HG03066 (cell line): ENCODE measurements around the gene INTS6.

Experiments
- ATAC-seq: cut with Tn5 transposase; IDR thresholded peaks from one replicate; pipeline ENCODE4 v1.9.1; 2021; ENCODE audit warnings: low read depth; ENCODE audit not compliant: unreplicated experiment

INTS6 gene, protein sequence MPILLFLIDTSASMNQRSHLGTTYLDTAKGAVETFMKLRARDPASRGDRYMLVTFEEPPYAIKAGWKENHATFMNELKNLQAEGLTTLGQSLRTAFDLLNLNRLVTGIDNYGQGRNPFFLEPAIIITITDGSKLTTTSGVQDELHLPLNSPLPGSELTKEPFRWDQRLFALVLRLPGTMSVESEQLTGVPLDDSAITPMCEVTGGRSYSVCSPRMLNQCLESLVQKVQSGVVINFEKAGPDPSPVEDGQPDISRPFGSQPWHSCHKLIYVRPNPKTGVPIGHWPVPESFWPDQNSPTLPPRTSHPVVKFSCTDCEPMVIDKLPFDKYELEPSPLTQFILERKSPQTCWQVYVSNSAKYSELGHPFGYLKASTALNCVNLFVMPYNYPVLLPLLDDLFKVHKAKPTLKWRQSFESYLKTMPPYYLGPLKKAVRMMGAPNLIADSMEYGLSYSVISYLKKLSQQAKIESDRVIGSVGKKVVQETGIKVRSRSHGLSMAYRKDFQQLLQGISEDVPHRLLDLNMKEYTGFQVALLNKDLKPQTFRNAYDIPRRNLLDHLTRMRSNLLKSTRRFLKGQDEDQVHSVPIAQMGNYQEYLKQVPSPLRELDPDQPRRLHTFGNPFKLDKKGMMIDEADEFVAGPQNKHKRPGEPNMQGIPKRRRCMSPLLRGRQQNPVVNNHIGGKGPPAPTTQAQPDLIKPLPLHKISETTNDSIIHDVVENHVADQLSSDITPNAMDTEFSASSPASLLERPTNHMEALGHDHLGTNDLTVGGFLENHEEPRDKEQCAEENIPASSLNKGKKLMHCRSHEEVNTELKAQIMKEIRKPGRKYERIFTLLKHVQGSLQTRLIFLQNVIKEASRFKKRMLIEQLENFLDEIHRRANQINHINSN

DNA sequence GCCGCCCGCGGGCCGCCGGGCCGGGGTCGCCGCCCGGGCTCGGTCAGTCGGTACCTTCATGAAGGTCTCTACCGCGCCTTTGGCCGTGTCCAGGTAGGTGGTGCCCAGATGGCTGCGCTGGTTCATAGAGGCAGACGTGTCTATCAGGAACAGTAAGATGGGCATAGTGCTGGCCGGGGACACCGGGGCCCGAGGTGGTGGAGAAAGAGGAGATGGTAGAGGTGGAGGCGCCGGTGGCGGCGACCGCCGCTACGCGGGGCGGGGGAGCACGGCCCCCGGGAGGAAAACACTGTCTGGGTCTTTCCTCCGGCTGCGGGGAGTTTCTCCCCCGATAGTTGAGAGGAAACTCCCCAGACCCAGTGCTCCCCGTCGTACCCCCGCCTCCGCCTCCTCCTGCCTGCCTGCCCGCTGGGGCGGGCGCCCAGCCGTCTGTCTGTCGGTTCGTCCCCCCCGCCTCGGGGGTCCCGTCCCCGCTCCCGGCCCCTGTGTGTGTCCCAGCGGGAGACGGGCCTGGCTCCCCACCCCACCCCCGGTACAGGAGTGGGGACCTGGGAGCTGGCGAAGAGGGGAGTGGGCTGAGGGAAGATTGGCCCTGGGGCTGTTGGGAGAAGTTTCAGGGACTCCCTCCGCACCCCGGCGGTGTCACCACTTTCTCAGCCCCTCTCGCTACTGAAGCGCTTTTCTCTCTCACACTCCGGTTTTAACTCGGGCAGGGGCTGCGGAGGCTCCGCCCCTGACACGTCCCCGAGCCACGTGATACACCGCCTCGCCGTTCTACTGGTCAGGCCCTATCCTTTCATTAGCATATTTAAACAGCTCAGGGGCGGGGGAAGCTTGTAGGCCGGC is at the start of gene INTS6:
Gene INTS6 (minus strand): TSS at position 676 of the 846 bp plus-strand sequence. CDS start 511 bp downstream, at position 165.
- ATAC-seq = peak; percentile 61

DNA sequence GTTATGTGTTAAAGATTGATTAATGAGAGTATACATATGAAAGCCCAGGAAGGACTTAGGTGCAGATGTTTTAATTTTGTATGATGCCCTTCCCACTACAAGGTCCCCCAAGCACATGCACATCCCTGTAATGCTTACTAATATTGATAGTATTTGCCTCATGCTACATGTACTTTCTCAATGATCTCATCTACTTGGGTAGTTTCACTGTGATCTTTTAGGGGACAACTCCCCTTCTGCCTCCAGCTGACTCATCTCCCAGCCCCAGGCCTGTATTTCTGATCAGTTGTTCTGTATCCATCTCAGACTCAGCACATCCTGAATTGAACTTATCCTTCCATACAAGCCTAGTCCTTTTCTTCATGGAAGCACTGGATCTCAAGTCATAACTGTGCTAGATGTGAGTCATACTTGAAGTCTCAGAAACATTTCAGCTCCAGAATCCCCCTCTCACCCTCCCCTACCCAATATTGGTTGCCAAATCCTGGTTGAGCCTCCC is 49.4 kb upstream of the INTS6 start:
- peak; percentile 95 for ATAC-seq

DNA sequence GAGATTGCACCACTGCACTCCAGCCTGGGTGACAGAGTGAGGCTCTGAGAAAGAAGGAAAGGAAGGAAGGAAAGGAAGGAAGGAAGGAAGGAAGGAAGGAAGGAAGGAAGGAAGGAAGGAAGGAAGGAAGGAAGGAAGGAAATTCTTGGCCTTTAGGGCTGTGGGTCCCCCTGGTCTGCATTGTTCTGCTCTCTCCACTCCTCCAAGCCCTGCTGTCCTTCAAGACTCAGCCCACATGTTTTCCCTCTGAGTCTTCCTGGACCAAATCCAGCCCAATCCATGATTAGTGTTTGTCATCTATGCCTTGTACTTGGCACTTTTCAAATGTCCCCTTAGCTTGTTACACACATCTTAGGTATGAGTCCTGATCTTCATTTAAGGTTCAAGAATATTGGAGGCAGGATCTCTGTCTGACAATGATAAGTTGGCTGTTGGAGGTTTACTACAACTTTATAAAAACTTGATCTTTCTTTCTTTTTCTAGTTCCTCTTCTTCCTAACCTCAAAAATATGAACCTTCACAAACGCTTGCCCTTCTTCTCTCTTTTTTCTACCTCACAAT is 48.8 kb upstream of the INTS6 start:
- peak; percentile 19 for ATAC-seq

DNA sequence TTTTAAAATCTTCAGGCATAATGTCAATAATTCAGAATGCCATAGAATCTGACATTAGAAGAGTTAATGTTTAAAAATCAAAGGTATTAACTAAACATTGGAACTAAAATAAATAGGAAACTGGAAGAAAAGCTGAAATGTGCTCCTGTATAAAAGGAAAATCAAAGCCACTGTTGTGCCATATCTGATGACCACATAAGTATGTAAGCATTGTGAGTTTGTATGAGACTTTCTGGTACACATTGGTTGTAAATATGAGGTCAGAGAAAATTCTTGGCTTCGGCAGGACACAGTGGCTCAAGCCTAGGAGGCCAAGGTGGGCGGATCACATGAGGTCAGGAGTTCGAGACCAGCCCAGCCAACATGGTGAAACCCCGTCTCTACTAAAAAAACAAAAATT is 48.3 kb upstream of the INTS6 start:
- ATAC-seq = no peak

DNA sequence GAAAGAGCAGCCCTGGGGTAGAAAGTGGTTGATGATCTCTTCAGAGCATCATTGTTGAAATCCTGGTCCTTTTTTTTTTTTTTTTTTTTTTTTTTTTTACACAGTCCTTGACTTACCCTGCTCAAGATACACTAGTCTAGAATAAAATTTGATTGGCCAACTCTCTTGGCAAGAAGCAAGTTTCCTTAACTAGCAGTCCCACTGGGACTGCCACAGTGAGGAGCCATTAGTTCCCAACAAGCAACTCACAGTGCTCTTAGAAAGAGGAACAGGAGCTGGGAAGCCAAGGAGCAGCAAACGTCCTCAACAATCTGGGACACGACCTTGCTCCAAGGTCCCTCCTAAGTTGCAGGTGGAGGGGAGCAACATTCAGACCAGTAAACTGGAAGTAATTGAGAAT is 47.9 kb upstream of the INTS6 start:
- no peak for ATAC-seq

DNA sequence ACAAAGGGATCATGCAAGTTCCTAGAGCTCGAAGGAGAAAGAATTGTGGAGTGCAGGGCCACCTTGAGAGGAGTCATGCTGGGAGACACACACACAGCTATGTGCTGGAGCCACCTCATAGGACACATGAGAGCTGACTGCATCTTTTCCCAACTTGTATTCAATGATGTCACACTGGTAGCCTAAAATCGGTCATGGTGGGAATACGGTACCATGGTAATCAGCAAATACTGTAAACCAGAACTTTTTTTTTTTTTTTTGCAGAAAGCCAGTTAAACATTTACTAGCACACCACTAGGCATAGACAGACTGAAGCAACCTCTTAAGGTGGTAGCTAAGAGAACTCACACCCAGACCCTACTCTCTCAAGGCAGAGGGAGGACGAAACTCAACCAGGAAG is 47.0 kb upstream of the INTS6 start:
- ATAC-seq = no peak

DNA sequence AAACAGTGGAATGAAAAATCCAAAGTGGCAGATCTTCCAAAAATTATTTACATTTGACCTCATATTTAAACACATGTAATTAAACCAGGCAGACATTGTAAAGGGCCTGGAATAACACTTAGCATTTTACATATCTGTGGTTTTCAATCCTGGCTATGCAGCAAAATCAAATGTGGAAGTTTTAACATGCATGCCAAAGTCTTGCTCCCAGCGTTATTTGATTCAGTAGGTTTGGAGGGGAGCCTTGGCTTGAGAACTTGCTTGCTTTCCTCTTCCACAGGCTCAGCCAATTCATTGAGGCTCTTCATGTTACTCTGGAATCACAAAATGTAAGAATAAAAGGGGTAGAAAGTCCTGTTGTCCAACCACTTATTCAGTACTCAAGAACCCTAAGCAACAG is 42.5 kb upstream of the INTS6 start:
- ATAC-seq = no peak

DNA sequence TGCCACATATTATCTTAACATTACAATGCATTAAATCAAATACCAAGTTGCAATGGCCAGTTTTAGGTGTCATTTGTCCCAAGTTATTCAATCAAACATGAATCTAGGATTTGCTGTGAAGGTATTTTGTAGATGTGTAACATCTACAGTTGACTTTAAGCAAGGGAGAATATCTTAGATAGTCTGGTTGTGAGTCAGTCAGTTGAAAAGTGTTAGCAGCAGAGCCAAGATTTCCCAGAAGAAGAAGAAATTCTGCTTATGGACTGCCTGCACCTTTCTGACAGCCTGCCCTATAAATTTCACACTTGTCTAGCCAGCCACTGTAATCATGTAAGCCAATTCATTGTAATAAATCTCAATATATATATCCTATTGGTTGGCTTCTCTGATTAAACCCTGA is 41.3 kb upstream of the INTS6 start:
- ATAC-seq = no peak

DNA sequence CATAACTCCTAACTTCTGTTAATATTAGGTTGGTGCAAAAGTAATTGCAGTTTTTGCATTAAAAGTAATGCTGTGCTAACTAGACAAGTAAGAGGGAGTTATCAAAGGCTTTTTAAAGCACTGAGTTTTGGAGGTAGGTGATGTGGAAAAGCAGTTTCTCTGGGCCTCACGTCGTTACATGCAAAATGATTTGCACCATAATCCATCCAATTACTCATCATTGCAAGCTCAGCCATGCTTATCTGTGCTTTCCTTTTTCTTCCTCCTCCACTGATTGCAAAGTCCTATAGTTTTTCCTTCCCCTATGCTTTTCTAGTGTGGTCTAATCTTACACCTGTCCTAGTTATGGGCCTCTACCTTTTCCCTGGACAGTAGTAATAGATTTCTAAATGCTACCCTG is 35.4 kb upstream of the INTS6 start:
- no peak for ATAC-seq

DNA sequence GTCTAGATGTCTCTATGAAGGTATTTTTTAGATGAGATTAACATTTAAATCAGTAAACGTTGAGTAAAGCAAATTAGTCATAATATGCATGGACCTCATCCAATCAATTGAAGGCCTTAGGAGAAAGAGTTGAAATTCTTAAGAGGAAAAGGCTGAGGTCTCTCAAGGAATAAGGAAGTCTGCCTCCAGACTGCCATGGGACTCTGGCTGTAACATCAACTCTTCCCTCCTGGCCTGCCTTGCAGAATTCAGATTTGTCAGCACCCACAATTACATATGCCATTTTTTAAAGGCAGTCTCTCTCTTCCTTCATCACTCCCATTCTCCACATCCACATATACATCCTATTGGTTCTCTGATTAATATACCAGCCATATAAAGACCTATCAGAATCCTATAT is 28.8 kb upstream of the INTS6 start:
- ATAC-seq = no peak

DNA sequence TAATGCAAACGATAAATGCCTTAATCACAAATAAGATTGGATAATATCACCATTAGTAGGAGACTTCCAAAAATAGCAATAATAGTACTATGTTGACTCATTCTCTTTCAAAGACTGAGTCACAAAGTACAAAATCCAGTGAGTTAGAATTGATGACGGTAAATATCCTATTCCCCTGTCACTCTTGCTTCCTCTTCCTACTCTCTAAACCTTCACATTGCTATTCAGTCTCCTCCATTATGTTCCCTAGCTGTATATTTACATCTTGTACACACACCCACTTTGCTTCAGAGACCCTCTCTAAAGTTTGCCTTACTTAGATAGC is 26.3 kb upstream of the INTS6 start:
- no peak for ATAC-seq

DNA sequence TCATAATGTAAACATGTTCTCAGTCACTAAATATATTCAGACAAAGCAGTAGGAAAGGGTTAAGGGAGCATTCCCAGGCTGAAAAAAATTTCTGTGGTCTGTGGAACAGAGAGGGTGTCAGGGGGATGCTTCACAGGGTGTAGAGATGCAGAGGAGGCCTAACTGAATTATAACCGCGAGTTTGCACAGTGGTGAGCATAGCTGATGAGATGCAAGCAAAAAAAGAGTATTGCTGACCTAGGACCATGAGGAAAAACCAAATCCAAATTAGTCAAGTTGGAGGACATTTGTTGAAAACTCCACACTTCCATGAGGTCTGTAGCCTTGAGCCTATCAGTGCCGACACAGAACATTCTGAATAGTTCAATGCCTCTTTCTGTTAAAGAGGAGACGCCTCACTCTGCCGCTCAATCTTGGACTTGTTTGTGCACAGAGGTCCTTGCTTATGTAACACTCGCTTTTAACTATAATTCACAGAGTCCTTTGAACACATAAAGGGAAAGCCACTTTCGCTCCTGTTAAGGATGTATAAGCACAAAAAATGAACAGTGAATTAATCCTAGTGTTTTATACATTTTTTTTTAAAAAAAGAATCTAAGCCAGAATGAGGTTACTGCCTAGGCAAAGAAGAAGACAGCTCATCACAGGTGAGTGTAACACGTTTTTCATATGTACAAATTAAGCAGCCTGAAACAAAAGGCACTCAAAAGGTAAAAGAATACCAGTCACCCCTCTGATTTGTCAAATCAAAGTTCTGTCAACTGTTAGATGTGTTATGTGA is 25.8 kb upstream of the INTS6 start:
- no peak for ATAC-seq

DNA sequence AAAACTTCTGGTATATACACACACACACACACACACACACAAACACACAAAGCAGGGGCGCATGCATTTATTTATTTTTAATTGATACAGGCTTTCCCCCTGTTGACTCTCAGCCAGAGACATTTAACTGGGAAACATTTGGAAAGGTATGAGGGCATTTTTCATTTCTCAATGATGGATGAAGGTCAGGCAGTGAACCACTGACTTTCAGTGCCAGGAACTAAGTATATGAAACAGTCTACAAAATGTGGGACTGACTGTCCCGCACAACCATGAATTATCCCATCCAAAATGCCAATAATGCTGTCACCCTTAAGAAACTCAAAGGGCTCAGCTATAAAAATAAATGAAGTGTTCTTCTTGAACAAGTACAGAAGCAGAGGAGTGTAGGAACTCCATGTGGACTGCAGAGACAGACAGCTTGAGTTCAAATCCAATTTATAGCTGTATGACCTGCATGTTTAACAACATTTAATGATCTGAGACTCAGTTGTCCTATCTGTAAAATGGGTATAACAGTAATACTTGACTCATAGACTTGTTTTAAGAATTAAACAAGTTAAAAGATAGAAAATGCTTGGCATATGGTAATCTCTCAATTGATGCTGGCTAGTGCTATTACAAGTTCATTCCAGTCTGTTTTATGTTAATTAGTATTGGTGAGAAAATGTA is 25.0 kb upstream of the INTS6 start:
- ATAC-seq = no peak

DNA sequence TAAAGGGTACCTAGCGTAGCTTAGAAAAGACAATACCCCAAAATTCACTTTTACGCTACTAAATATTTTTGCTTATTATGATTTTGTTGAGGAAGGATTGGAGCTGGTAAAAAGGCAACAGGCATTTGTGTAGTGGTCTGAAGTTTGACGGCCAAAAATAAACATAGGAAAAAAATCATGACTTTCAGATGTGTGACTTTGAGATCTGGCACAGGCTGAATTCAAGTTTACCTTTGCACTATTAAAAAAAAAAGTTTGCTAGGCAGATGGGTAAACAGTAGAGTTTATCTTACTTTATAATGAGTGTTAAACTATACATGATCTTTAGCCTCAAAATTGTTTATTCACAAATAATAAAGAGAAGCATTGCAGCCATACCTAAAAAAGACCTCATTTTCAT is 24.3 kb upstream of the INTS6 start:
- ATAC-seq = no peak

DNA sequence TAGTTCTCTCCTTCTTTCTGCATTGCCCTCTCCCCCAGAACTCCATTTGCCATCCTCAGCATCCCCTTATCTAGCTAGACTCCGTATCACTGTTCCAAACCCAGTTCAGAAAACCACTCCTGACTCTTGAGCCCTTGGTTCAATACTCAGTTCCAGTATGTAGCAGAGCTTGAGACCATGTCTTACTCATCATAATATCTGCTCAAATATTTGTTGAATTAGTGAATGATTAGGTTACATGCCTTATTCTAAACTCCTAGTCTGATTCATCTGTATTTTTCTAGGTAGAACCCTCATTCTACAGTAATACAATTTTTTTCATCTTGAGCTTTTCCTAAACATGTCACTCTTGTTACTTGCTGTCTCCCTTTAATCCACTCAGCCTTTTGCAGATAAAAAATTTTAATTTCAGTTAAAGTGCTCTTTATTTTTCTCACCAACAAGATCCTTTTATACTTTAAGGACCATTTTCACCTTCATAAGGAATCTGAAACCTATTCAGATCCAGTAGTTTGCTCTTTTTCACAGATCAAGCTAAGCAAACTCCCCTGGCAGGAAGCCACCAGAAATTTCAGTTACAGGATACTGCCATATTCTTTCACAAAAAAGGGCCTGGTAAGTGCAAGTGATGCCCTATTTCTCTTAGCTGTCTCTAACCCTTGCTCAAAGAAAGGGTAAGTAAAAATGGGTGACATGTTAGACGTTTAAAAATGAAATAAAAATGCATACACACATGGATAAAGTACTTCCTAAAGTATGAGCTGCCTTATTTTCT is 23.1 kb upstream of the INTS6 start:
- no peak for ATAC-seq

DNA sequence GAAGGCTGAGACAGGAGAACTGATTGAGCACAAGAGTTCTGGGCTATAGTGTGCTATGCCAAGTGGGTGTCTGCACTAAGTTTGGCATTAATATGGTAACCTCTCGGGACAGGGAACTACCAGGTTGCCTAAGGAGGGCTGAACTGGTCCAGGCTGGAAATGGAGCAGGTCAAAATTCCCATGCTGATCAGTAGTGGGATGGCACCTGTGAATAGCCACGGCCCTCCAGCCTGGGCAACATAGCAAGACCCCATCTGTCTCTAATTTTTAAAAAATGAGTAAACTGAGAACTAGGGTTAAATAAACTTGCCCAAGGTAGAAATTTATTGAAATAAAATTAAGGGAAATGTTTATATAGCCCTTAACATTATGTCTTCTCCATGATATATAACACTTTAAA is 17.0 kb upstream of the INTS6 start:
- no peak for ATAC-seq

DNA sequence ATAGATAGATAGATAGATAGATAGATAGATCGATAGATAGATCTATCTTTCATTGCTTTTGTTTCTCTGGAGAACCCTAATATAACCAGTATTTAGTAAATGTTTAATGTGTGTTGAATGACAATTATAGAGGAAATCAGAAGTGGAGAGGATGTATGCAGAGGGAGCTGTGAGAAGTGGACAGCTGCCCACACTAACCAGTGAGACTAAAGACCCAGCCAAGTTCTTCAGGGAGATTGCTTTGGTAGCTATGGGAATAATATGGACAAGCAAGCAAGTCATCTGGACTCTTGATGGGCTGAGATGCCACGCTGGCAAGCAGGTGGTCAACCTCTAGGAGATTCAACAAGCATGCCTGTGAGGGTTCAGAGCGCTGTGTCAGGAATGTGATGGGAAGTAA is 14.9 kb upstream of the INTS6 start:
- ATAC-seq = no peak

DNA sequence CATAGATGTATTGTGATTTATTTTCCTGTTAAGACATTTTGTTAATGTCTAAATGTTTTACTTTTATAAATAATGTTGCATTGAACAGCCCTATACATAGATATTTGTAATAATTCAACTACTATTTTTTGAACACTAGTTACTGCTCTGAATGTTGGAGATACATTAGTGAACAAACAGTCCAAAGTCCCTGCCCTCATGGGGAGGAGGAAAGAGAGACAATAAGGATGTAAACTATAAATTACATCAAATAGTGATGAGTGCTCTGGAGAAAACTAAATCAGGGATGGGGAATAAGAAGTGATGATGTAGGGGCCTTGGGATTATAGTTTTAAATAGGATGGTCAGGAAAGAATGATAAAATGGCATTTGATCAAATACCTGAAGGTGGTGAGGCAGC is 12.3 kb upstream of the INTS6 start:
- no peak for ATAC-seq
